Measurements from ENCODE around the gene SORT1.

- TF ChIP-seq CTCF (IDR thresholded peaks at IDR 0.05): no peak
- peak; percentile 73 for TF ChIP-seq POLR2A (IDR thresholded peaks at IDR 0.05)
Observed at GRCh38 chr1:109274533-109275476, 122.9 kb downstream of the SORT1 start.
